Activated naive CD4-positive, alpha-beta T cell treated with anti-CD3 and anti-CD28 coated beads, Interleukin-2, amount 50 U/mL, for 72 hours (primary cell): ENCODE measurements around the gene POLR3B. TPM values are rescaled to one million over a fixed set of nuclear protein-coding genes. Genes with fewer than 3 reads are reported as not detected.
"Not testable (repeated sequence)": the region's sequence is repeated elsewhere in the genome, so short reads cannot be mapped to it uniquely, and the experiment has no call there.

Source experiments
- ATAC-seq, 2 donors: fragments of 150-1000 bp; cut with Tn5 transposase; 2 replicates each; pipeline ENCODE4 v1.10.0; 2021; ENCODE audit warnings: mild to moderate bottlenecking in 2 of 2, moderate library complexity in 2 of 2
- DNase-seq, 2 donors: peaks; one replicate each; pipeline ENCODE4 v3.0.0; 2021 to 2022; ENCODE audit warnings: low spot score in 2 of 2
- H3K27ac Mint-ChIP-seq, 2 donors: one replicate each; pipeline ENCODE4 v1.8.0; 2022; ENCODE audit warnings: mild to moderate bottlenecking in 2 of 2, mixed read lengths in 2 of 2
- H3K36me3 Mint-ChIP-seq, 2 donors: one replicate each; pipeline ENCODE4 v1.8.0; 2022; ENCODE audit warnings: mixed read lengths in 2 of 2
- H3K9me3 Mint-ChIP-seq, 2 donors: one replicate each; pipeline ENCODE4 v1.8.0; 2022; ENCODE audit warnings: mixed read lengths in 2 of 2
- total RNA-seq, 2 donors: library from RNA; stranded (reverse); gene quantifications; one replicate each; pipeline ENCODE4 v1.2.3, GENCODE V29; 2022

POLR3B gene
- total RNA-seq, 2 donors from 2014 or later, result 3.6 to 6.4 TPM

DNA sequence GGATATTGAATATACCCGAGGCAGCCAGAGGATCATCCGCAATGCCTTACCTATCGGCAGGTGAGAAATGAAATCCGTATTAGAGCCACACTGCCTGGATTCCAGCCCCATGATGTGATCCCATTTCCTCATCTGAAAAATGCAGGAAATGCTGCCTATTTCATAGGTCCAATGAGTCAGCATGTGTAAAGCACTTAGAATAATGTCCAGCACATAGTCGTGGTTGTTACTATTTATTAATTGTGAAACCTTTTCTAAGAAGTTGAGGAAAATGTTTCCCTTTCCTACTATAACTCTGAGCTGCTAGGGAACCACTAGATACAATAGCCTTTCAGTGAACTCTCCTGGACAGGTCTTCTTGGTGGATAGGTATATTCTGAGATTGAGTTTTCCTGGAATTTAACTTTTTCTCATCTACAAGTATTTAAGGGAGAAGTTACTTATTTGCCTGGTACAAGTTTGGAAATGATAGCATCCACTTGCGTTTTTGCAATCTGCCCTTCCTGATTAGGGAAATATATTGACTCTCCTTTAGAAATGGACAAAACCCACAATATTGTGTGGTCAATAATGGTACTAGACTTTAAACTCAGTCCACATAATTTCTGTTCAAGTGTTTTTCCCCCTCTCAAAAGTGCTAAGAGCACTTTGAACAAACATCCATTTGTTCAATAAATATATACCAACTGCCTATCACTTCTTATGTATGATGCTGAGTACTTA is 12.2 kb downstream of the POLR3B start:
- ATAC-seq, result no peak
- peaks cover 15 to 22% of the 10 kb centered on the region in 2 donors for H3K36me3 Mint-ChIP-seq
- DNase-seq, result no peak
- H3K27ac Mint-ChIP-seq, result no peak overlapping the region
- no peaks in the 10 kb centered on the region for H3K9me3 Mint-ChIP-seq

DNA sequence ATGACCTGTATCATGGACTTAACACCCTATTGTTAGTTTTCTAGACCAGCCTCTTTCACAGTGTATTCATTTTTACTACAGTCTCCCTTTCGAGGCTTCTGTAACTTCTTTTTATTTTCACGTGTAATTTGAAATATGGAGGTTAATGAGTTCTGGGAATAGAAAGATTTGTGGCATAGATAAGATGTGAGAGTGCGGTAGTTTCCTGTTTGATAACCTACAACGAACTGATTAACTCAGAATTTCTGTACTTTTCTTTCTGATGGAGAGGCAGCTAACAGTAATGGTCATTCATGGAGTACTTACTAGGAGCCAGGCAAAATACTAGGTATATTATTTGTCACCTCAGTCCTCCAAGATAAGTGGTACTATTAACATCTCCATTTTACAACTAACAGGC is 21.2 kb downstream of the POLR3B start:
- Mint-ChIP-seq H3K27ac (no peak overlapping the region), H3K9me3 (no peaks in the 10 kb centered on the region), H3K36me3 (peaks cover 30 to 42% of the 10 kb centered on the region in 2 donors)
- DNase-seq (no peak), ATAC-seq (no peak)

GRCh38 chr12:106380954-106381353 is 23.4 kb downstream of the POLR3B start:
- ATAC-seq, result peak in 1 of 2 donors; percentile 32
- DNase-seq, result no peak
- no peaks in the 10 kb centered on the region for H3K9me3 Mint-ChIP-seq
- H3K27ac Mint-ChIP-seq, result peak overlapping the region in 1 of 2 donors; percentile 14
- H3K36me3 Mint-ChIP-seq, result peaks cover 21 to 42% of the 10 kb centered on the region in 2 donors

- H3K27ac Mint-ChIP-seq, H3K9me3 Mint-ChIP-seq, DNase-seq, ATAC-seq: not testable (repeated sequence)
- peaks cover 21 to 34% of the 10 kb centered on the region in 2 donors for H3K36me3 Mint-ChIP-seq
Observed at GRCh38 chr12:106381866-106382265, 24.3 kb downstream of the POLR3B start.

- DNase-seq (no peak), ATAC-seq (no peak)
- Mint-ChIP-seq H3K27ac (no peak overlapping the region), H3K36me3 (peaks cover 8 to 13% of the 10 kb centered on the region in 2 donors), H3K9me3 (no peaks in the 10 kb centered on the region)
Observed at GRCh38 chr12:106386813-106387535, 29.4 kb downstream of the POLR3B start.

DNA sequence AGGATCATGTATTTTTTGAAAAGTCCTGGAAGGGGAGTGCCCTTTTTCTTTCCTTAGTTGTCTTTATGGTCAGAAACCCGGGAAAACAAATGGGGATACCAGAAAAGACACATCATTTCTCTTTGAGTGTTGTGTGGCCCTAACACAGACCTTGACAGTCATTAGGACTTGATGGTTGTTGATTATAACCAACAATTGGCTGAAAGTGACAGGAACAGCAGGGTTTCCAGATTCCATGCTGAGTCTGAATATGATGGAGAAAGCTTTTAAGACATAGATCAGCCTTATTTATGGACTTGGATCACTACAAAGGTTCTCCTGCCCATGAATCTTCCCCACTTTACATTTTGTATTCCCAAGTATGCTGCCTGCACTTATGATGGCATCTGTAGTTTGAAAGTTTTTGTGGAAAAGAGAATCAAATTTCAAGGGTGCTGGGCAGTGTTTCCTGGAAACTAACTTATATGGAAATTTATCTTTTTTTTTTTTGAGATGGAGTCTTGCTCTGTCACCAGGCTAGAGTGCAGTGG is 30.4 kb downstream of the POLR3B start:
- DNase-seq, result no peak
- no peak for ATAC-seq
- Mint-ChIP-seq H3K27ac (no peak overlapping the region), H3K36me3 (peaks cover 0 to 5% of the 10 kb centered on the region in 2 donors), H3K9me3 (no peaks in the 10 kb centered on the region)

DNA sequence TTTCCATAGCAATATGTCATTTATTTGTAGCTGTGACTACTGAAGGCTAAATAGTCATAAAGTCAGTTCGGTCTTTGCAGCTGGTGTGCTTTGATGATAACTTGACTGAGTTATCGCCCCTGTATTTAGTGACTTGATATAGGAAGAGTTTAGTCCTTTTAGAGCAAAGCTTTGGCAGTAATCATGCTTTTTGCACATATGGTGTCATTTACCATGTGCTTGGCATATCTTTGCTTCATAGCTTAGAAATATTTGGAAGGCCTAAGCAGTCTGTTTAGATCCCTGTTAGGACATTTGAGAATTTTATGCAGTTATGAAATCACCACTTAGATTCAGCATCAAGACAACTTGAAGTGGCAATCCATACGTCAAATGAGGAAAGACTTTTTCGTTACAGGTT is 31.6 kb downstream of the POLR3B start:
- Mint-ChIP-seq H3K9me3 (no peaks in the 10 kb centered on the region), H3K27ac (no peak overlapping the region), H3K36me3 (peaks cover 6 to 11% of the 10 kb centered on the region in 2 donors)
- DNase-seq (no peak), ATAC-seq (no peak)

GRCh38 chr12:106392759-106393158 is 35.2 kb downstream of the POLR3B start:
- Mint-ChIP-seq H3K27ac (no peak overlapping the region), H3K36me3 (peaks cover 26 to 28% of the 10 kb centered on the region in 2 donors)
- DNase-seq, result no peak

DNA sequence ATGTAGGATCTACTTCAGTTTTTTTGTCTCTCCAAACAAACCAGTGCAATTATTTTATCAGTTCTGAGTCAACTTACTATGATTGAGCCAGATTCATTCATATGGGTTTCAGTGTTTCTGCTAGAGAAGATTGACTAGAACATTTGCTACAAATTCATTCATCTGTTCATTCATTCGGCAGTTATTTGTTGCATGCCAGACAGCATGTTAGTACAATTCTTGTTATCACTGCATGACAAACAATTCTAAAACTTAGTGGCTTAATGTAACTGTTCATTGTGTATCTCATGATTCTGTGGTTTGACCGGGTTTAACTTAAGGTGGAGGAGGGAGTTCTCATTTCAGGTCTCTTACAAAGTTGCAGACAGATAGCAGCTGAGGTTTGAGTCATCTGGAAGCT is 52.3 kb downstream of the POLR3B start:
- Mint-ChIP-seq H3K27ac (no peak overlapping the region), H3K9me3 (no peaks in the 10 kb centered on the region), H3K36me3 (peaks cover 0 to 10% of the 10 kb centered on the region in 2 donors)
- DNase-seq (no peak), ATAC-seq (no peak)

More at GRCh38 chr12:106392759-106393158, 35.2 kb downstream of the POLR3B start:
- ATAC-seq, result no peak
- no peaks in the 10 kb centered on the region for H3K9me3 Mint-ChIP-seq

GRCh38 chr12:106412563-106412962 is 55.0 kb downstream of the POLR3B start:
- Mint-ChIP-seq H3K27ac (no peak overlapping the region), H3K9me3 (no peaks in the 10 kb centered on the region), H3K36me3 (peaks cover 0 to 18% of the 10 kb centered on the region in 2 donors)
- DNase-seq, result no peak
- ATAC-seq, result no peak

GRCh38 chr12:106415134-106415533 is 57.6 kb downstream of the POLR3B start:
- no peaks in the 10 kb centered on the region for H3K9me3 Mint-ChIP-seq
- H3K27ac Mint-ChIP-seq, result no peak overlapping the region
- DNase-seq (no peak), ATAC-seq (no peak)
- H3K36me3 Mint-ChIP-seq, result peaks cover 0 to 18% of the 10 kb centered on the region in 2 donors

- no peaks in the 10 kb centered on the region for H3K9me3 Mint-ChIP-seq
- H3K36me3 Mint-ChIP-seq, result peaks cover 0 to 18% of the 10 kb centered on the region in 2 donors
- no peak overlapping the region for H3K27ac Mint-ChIP-seq
- no peak for DNase-seq
- ATAC-seq, result no peak
Observed at GRCh38 chr12:106416273-106416672, 58.7 kb downstream of the POLR3B start.

GRCh38 chr12:106417926-106418910 is 60.7 kb downstream of the POLR3B start:
- Mint-ChIP-seq H3K9me3 (no peaks in the 10 kb centered on the region), H3K27ac (no peak overlapping the region), H3K36me3 (peaks cover 0 to 16% of the 10 kb centered on the region in 2 donors)
- DNase-seq (no peak), ATAC-seq (no peak)

DNA sequence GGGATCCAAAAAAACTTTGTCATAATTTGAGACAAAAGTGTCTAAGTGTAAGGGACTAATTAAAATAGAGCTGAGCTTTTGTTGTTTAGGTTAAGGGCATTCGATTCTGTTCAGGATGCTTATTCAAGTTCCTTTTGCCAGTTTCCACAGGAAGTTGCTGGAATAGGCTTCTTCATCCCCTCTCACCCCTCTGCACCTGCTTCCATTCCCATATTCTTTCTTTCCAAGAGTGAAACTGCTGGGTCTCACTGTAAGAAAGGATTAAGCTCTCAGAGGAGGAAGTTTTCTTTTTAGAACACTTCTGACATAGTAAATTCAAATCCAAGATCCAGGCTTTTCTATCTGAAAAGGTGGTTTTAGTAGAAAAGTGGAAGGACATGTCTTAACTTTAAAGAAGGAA is 61.4 kb downstream of the POLR3B start:
- DNase-seq (no peak), ATAC-seq (no peak)
- Mint-ChIP-seq H3K27ac (no peak overlapping the region), H3K36me3 (peaks cover 0 to 9% of the 10 kb centered on the region in 2 donors), H3K9me3 (no peaks in the 10 kb centered on the region)

- no peak for DNase-seq
- Mint-ChIP-seq H3K36me3 (no peaks in the 10 kb centered on the region), H3K27ac (no peak overlapping the region), H3K9me3 (no peaks in the 10 kb centered on the region)
- no peak for ATAC-seq
Observed at GRCh38 chr12:106423291-106423690, 65.7 kb downstream of the POLR3B start.

DNA sequence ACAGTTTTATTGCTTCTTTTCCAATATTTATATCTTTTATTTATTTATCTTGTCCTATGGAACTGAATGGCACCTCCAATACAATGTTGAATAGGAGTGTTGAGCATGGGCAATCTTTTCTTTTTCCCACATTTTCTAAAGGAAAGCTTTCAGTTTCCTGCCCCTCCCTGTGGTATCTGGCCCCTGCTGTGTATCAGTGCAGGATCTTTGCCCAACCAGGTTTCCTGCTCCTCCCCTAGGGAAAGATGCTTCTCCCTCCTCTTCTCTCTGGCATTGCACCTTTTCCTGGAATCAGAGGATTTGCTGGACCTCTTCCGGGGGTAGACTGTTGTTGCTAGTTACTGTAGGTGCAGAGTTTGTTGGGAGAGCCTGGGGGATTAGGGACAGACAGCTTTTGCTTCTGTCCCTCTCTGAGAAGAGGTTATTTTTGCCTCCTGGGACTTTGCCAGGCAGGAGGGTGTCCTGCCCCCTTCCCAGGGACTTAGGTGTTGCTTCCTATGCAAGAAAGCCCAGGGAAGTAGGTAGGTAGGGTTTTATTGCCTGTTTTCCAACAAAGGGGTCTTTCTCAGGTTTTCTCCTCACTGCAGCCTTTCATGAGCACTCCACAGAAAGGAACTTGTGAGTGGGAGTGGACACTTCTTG is 67.6 kb downstream of the POLR3B start:
- Mint-ChIP-seq H3K9me3 (no peaks in the 10 kb centered on the region), H3K27ac (no peak overlapping the region), H3K36me3 (peaks cover 0 to 4% of the 10 kb centered on the region in 2 donors)
- DNase-seq, result no peak
- no peak for ATAC-seq
